Measurements from ENCODE around the gene RAB40C.

GRCh38 chr16:556474-557173 lies 33.2 kb upstream of the RAB40C start:
- no peak for TF ChIP-seq CTCF (IDR thresholded peaks at IDR 0.05)
- TF ChIP-seq POLR2A (IDR thresholded peaks at IDR 0.05), result no peak
